Neural cell (in vitro differentiated cells): Measurements from ENCODE around the gene IBA57. TPM values are rescaled to one million over a fixed set of nuclear protein-coding genes. Genes with fewer than 3 reads are reported as not detected.

Experiments used
- H2AFZ ChIP-seq: fragments of 200-600, 300-800 bp; sonication (generic), shearing (Covaris generic); 2 replicates; pipeline ENCODE4 v1.6.0; 2014; ENCODE audit warnings: low read depth, mild to moderate bottlenecking, antibody characterized with exemption, low read length, moderate library complexity
- H3F3A ChIP-seq: fragments of 200-600 bp; shearing (Covaris generic); 2 replicates; pipeline ENCODE4 v1.6.1; 2016; ENCODE audit warnings: mild to moderate bottlenecking, moderate library complexity, mixed read lengths, antibody characterized with exemption, low read length; ENCODE audit not compliant: insufficient read depth, poor library complexity, severe bottlenecking
- H3K27ac ChIP-seq: fragments of 200-600, 300-800 bp; sonication (generic), shearing (Covaris generic); 2 replicates; pipeline ENCODE4 v1.5.1; 2014; ENCODE audit warnings: mild to moderate bottlenecking, low read length, moderate library complexity
- H3K27me3 ChIP-seq: fragments of 300-800, 200-600 bp; sonication (generic), shearing (Covaris generic); 2 replicates; pipeline ENCODE4 v1.6.0; 2014; ENCODE audit warnings: mild to moderate bottlenecking, low read depth, low read length, moderate library complexity; ENCODE audit not compliant: insufficient read depth
- H3K36me3 ChIP-seq: fragments of 300-800, 200-600 bp; sonication (generic), shearing (Covaris generic); 2 replicates; pipeline ENCODE4 v1.5.1; 2014; ENCODE audit warnings: mild to moderate bottlenecking, antibody characterized with exemption, low read length, moderate library complexity; ENCODE audit not compliant: insufficient read depth
- H3K4me2 ChIP-seq: fragments of 300-800, 200-600 bp; sonication (generic), shearing (Covaris generic); 2 replicates; pipeline ENCODE4 v1.6.0; 2014; ENCODE audit warnings: mild to moderate bottlenecking, low read length
- H3K4me3 ChIP-seq: fragments of 300-800, 200-600 bp; sonication (generic), shearing (Covaris generic); 2 replicates; pipeline ENCODE4 v1.5.1; 2014; ENCODE audit warnings: mild to moderate bottlenecking, low read length, moderate library complexity
- H3K79me2 ChIP-seq: fragments of 200-600 bp; shearing (Covaris generic); replicated peaks from 2 replicates; pipeline ENCODE4 v1.6.0; 2014; ENCODE audit warnings: mild to moderate bottlenecking, low read length, moderate library complexity; ENCODE audit not compliant: insufficient read depth
- H3K9ac ChIP-seq: fragments of 300-800, 200-600 bp; sonication (generic), shearing (Covaris generic); 2 replicates; pipeline ENCODE4 v1.6.1; 2016; ENCODE audit warnings: mild to moderate bottlenecking, low read length, mixed read lengths
- H3K9me2 ChIP-seq: fragments of 200-600 bp; shearing (Covaris generic); 2 replicates; pipeline ENCODE4 v1.6.1; 2016; ENCODE audit warnings: mild to moderate bottlenecking, low read length, mixed read lengths; ENCODE audit not compliant: insufficient read depth
- H3K9me3 ChIP-seq: fragments of 200-600, 300-800 bp; sonication (generic), shearing (Covaris generic); 2 replicates; pipeline ENCODE4 v1.6.1; 2016; ENCODE audit warnings: mild to moderate bottlenecking, mixed run types, low read length, moderate library complexity, mixed read lengths
- H4K20me1 ChIP-seq: fragments of 200-600 bp; shearing (Covaris generic); 2 replicates; pipeline ENCODE4 v1.6.1; 2016; ENCODE audit warnings: mild to moderate bottlenecking, mixed run types; ENCODE audit not compliant: insufficient read depth
- EP300 ChIP-seq: fragments of 450-650 bp; conservative IDR thresholded peaks from 2 replicates; pipeline ENCODE4 v1.6.1; 2014; ENCODE audit warnings: antibody characterized with exemption, mild to moderate bottlenecking, moderate library complexity; ENCODE audit not compliant: poor library complexity, severe bottlenecking
- EZH2 ChIP-seq: fragments of 200-600, 300-800 bp; shearing (Covaris generic), sonication (generic); IDR thresholded peaks from 2 replicates; pipeline ENCODE4 v1.6.1; 2014; ENCODE audit warnings: antibody characterized with exemption, low read length, borderline replicate concordance, mild to moderate bottlenecking; ENCODE audit not compliant: insufficient read depth, poor library complexity, severe bottlenecking
- MXI1 ChIP-seq: fragments of 450-650 bp; conservative IDR thresholded peaks from 2 replicates; pipeline ENCODE4 v1.6.1; 2014; ENCODE audit warnings: antibody characterized with exemption, mild to moderate bottlenecking; ENCODE audit not compliant: poor library complexity, severe bottlenecking
- POLR2AphosphoS5 ChIP-seq: IDR thresholded peaks from 2 replicates; pipeline ENCODE4 v1.6.1; 2012
- RAD21 ChIP-seq: fragments of 450-650 bp; conservative IDR thresholded peaks from 2 replicates; pipeline ENCODE4 v1.6.1; 2014; ENCODE audit warnings: antibody characterized with exemption, mild to moderate bottlenecking, moderate library complexity
- SMC3 ChIP-seq: fragments of 450-650 bp; conservative IDR thresholded peaks from 2 replicates; pipeline ENCODE4 v1.6.1; 2014; ENCODE audit warnings: antibody characterized with exemption, mild to moderate bottlenecking, moderate library complexity; ENCODE audit not compliant: poor library complexity
- TAF1 ChIP-seq: IDR thresholded peaks from 2 replicates; pipeline ENCODE4 v1.6.1; 2012; ENCODE audit warnings: low read depth
- polyA minus RNA-seq: library from RNA; depleted of rRNA, polyadenylated mRNA; stranded (reverse); fragments of >200 nt; gene quantifications from 2 replicates; pipeline ENCODE4 v1.2.3, GENCODE V29; 2014
- polyA plus RNA-seq: library from polyadenylated mRNA; depleted of rRNA; stranded (reverse); fragments of >200 nt; gene quantifications from 2 replicates; pipeline ENCODE4 v1.2.3, GENCODE V29; 2014
- TF ChIP-seq, protein P1 (sequence below): fragments of 450-650 bp; IDR thresholded peaks from 2 replicates; pipeline ENCODE4 v1.5.1; 2014; ENCODE audit warnings: antibody characterized with exemption, mild to moderate bottlenecking, moderate library complexity; ENCODE audit not compliant: poor library complexity, severe bottlenecking
- TF ChIP-seq, protein P2 (sequence below): IDR thresholded peaks from 2 replicates; pipeline ENCODE4 v1.6.1; 2012; ENCODE audit warnings: borderline replicate concordance

The IBA57 gene
- polyA plus RNA-seq (5.5 TPM in 2 replicates), polyA minus RNA-seq (6.7 and 8.8 TPM in 2 replicates)

GRCh38 chr1:228165372-228166169 lies at the start of gene IBA57:
TSS of gene IBA57 (plus strand) at chr1:228165804. CDS start at chr1:228165817, 13 bp downstream.
- no peaks in the 10 kb centered on the region for H4K20me1 ChIP-seq
- no peaks in the 10 kb centered on the region for H3F3A ChIP-seq
- H3K9ac ChIP-seq: peak within 1 kb of the TSS; percentile 86
- H3K27ac ChIP-seq: peak within 1 kb of the TSS; percentile 90
- TF ChIP-seq EZH2 (no peak), SMC3 (peak; percentile 68), POLR2AphosphoS5 (peak; percentile 80), MXI1 (peak; percentile 86), RAD21 (peak; percentile 61), TAF1 (peak; percentile 92), EP300 (peak; percentile 90)
- TF ChIP-seq, protein P1, sequence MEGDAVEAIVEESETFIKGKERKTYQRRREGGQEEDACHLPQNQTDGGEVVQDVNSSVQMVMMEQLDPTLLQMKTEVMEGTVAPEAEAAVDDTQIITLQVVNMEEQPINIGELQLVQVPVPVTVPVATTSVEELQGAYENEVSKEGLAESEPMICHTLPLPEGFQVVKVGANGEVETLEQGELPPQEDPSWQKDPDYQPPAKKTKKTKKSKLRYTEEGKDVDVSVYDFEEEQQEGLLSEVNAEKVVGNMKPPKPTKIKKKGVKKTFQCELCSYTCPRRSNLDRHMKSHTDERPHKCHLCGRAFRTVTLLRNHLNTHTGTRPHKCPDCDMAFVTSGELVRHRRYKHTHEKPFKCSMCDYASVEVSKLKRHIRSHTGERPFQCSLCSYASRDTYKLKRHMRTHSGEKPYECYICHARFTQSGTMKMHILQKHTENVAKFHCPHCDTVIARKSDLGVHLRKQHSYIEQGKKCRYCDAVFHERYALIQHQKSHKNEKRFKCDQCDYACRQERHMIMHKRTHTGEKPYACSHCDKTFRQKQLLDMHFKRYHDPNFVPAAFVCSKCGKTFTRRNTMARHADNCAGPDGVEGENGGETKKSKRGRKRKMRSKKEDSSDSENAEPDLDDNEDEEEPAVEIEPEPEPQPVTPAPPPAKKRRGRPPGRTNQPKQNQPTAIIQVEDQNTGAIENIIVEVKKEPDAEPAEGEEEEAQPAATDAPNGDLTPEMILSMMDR: peak; percentile 99
- TF ChIP-seq, protein P2, sequence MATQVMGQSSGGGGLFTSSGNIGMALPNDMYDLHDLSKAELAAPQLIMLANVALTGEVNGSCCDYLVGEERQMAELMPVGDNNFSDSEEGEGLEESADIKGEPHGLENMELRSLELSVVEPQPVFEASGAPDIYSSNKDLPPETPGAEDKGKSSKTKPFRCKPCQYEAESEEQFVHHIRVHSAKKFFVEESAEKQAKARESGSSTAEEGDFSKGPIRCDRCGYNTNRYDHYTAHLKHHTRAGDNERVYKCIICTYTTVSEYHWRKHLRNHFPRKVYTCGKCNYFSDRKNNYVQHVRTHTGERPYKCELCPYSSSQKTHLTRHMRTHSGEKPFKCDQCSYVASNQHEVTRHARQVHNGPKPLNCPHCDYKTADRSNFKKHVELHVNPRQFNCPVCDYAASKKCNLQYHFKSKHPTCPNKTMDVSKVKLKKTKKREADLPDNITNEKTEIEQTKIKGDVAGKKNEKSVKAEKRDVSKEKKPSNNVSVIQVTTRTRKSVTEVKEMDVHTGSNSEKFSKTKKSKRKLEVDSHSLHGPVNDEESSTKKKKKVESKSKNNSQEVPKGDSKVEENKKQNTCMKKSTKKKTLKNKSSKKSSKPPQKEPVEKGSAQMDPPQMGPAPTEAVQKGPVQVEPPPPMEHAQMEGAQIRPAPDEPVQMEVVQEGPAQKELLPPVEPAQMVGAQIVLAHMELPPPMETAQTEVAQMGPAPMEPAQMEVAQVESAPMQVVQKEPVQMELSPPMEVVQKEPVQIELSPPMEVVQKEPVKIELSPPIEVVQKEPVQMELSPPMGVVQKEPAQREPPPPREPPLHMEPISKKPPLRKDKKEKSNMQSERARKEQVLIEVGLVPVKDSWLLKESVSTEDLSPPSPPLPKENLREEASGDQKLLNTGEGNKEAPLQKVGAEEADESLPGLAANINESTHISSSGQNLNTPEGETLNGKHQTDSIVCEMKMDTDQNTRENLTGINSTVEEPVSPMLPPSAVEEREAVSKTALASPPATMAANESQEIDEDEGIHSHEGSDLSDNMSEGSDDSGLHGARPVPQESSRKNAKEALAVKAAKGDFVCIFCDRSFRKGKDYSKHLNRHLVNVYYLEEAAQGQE: peak; percentile 74
- H3K36me3 ChIP-seq: no peaks in the 10 kb centered on the region
- H3K79me2 ChIP-seq: peaks cover 11% of the 10 kb centered on the region
- no peaks in the 10 kb centered on the region for H3K9me3 ChIP-seq
- H3K27me3 ChIP-seq: no peaks in the 10 kb centered on the region
- H3K4me2 ChIP-seq: peak within 1 kb of the TSS; percentile 90
- H2AFZ ChIP-seq: peak within 1 kb of the TSS; percentile 98
- H3K9me2 ChIP-seq: no peaks in the 10 kb centered on the region
- peak within 1 kb of the TSS; percentile 83 for H3K4me3 ChIP-seq

- Histone ChIP-seq H2AFZ (no peak overlapping the region), H3K4me2 (no peak overlapping the region), H3K9ac (no peak overlapping the region), H3F3A (no peaks in the 10 kb centered on the region), H3K4me3 (no peak overlapping the region), H3K27ac (no peak overlapping the region), H3K9me2 (no peaks in the 10 kb centered on the region), H3K9me3 (no peaks in the 10 kb centered on the region), H3K27me3 (no peaks in the 10 kb centered on the region), H3K36me3 (no peaks in the 10 kb centered on the region), H4K20me1 (no peaks in the 10 kb centered on the region), H3K79me2 (no peaks in the 10 kb centered on the region)
- TF ChIP-seq POLR2AphosphoS5 (no peak), EZH2 (no peak), MXI1 (no peak), SMC3 (no peak), TAF1 (no peak), EP300 (no peak), RAD21 (no peak)
- TF ChIP-seq, protein P2: no peak
- TF ChIP-seq, protein P1: no peak
Measured at GRCh38 chr1:228117335-228117734, 48.3 kb upstream of the IBA57 start.
